H7 (cell line): ENCODE data around the gene ZMYND10. TPM values are rescaled to one million over a fixed set of nuclear protein-coding genes. Genes with fewer than 3 reads are reported as not detected.

Source experiments
- DNase-seq: peaks from one replicate; pipeline ENCODE4 v3.0.0; 2012
- H3K27me3 ChIP-seq: 2 replicates; pipeline ENCODE4 v1.6.0; 2011; ENCODE audit warnings: mild to moderate bottlenecking, low read length; ENCODE audit not compliant: control insufficient read depth, insufficient read depth
- H3K36me3 ChIP-seq: replicated peaks from 2 replicates; pipeline ENCODE4 v1.5.1; 2011; ENCODE audit warnings: low read length; ENCODE audit not compliant: control insufficient read depth, insufficient read depth
- H3K4me3 ChIP-seq: 2 replicates; pipeline ENCODE4 v1.5.1; 2011; ENCODE audit warnings: low read depth, mild to moderate bottlenecking, control low read depth, low read length, moderate library complexity; ENCODE audit not compliant: insufficient read depth
- total RNA-seq: library from RNA; depleted of rRNA; stranded (reverse); fragments of >200 nt; shearing (Covaris generic); gene quantifications from 2 replicates; pipeline ENCODE4 v1.2.3, GENCODE V29; 2014

Gene ZMYND10
- total RNA-seq, 1 experiment from 2014 or later = 1.1 TPM

DNA sequence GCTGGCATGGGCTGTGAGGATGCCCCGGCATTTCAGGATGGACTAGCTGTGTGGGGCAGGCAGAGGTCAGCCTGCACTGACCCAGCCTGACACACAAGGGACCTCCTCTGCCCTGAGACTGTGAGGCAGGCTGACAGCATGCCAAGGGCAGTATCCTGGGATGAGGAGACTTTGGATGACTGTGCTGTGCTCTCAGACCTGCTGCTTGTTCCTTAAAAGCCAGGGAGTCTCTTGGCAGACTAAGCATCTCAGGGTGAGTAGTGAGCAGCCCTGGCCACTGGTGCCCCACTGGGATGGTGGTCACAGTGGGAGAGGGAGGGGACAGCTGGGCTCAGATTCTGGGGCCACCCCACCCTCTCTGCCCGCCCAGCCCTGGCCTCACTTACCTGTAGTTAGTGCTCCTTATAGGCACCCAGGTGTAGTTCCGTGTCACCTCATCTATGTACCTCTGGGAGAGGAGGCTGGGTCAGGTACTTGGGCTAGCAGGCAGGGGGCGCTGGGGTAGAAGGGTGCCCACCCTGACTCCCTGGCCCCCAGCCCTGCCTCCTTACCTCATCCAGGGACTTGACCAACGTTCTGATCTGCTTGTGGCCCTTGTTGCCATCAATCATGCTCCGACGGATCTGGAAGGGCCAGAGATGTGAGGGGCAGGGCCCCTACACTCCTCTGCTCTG lies 29.9 kb upstream of the ZMYND10 start:
- Histone ChIP-seq H3K36me3 (no peaks in the 10 kb centered on the region), H3K27me3 (no peaks in the 10 kb centered on the region), H3K4me3 (no peak overlapping the region)
- peak; percentile 89 for DNase-seq

GRCh38 chr3:50374363-50375257 lies 29.1 kb upstream of the ZMYND10 start:
- DNase-seq = peak; percentile 80
- no peak overlapping the region for H3K4me3 ChIP-seq
- H3K36me3 ChIP-seq = no peaks in the 10 kb centered on the region
- no peaks in the 10 kb centered on the region for H3K27me3 ChIP-seq

DNA sequence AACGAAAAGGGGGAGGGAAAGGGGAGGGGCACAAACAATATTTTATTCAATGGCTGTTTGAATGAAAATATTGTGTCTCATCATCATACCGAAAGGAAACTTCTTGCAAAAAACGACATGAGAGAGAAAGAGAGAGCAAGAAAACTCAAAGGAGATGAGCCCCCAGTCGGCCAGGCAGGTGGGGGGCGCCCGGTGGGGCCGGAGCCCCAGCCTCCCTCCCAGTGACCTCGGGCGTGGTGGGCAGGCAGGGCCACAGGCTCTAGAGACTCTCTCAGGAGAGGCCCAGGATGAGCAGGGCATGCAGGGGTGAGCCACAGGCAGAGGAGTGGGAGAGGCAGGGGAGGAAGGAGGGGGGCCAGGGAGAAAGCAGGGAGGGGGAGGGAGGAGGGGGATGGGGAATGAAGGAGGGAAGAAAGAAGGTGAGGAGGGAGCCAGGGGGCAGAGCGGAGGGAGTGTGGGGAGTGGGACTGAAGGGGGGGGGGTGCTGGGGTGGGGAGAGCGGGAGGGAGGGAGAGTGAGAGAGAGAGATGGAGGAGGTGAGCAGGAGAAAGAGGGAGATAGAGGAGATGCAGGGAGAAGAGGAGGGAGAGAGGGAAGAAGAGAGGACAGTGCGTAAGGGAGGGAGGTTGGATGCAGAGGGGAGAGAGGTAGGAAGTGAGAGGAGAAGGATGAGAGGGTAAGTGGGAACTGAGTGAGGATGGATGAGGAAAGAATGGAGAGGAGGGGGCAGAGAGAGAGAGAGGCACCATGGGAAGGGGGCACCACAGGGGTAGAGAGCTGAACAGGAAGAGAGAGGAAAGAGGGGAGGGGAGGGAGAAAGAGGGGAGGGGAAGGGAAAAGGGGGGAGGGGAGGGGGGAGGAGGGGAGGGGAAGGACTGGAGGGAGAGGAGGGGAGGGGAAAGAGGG lies 27.9 kb upstream of the ZMYND10 start:
- Histone ChIP-seq H3K4me3 (no peak overlapping the region), H3K36me3 (no peaks in the 10 kb centered on the region), H3K27me3 (no peaks in the 10 kb centered on the region)
- DNase-seq = peak; percentile 89

GRCh38 chr3:50372349-50372748 lies 26.8 kb upstream of the ZMYND10 start:
- H3K4me3 ChIP-seq = no peak overlapping the region
- no peaks in the 10 kb centered on the region for H3K36me3 ChIP-seq
- DNase-seq = peak; percentile 76
- H3K27me3 ChIP-seq = no peaks in the 10 kb centered on the region

DNA sequence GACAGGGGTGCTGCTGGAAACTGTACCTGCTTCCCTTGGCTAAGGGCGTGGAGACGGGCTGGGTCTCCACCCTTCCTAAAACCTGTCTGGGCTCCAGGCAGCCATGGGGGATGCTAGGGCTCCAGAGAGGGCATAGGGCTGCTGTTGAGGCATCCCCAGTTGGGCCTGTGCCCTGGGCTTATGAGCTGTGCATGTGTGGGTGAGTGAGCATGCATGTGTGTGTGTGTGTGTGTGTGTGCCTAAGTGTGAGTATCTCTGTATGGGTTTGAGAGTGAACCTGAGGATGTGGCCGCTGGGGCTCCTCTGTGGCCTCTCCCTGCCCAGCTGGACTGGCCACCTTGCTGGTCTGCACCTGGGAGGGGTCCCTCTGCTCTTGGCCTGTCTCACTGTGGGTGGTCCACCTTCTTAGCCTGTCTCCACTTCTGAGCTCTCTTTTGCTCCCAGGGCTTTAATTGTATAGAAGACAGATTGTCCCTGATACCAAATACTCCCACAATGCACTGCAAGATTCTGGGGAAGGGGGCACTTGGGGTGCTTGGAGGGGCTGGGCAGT lies 25.7 kb upstream of the ZMYND10 start:
- no peak for DNase-seq
- H3K36me3 ChIP-seq = no peaks in the 10 kb centered on the region
- H3K27me3 ChIP-seq = peaks cover 2% of the 10 kb centered on the region; the same call in 1 of the 2 replicates
- no peak overlapping the region for H3K4me3 ChIP-seq

DNA sequence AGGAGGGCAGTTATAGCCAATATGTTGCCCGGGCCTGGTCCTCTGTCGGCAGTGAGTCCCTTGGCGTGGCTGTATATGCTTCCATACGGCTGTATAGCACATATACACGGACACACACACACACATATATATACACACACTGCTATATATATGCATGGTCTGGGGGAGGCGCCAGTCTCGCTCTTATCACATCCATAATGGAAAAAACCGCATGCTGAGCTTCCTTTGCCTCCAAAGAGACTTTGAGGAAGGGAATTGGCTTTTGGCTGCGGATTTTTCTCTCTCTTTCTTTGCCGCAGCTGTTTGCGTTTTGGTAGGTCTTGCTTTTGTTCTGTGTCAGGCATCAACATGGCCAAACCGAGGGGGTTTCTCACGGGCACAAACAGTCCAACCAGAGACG lies 25.1 kb upstream of the ZMYND10 start:
- no peak for DNase-seq

GRCh38 chr3:50369012-50369670 lies 23.6 kb upstream of the ZMYND10 start:
- H3K27me3 ChIP-seq = peaks cover 8% of the 10 kb centered on the region; the same call in 1 of the 2 replicates
- no peak overlapping the region for H3K4me3 ChIP-seq
- H3K36me3 ChIP-seq = no peaks in the 10 kb centered on the region
- DNase-seq = no peak

More for the DNA sequence above, 25.1 kb upstream of the ZMYND10 start:
- Histone ChIP-seq H3K36me3 (no peaks in the 10 kb centered on the region), H3K27me3 (peaks cover 2% of the 10 kb centered on the region; the same call in 1 of the 2 replicates), H3K4me3 (no peak overlapping the region)

GRCh38 chr3:50365842-50366220 lies 20.3 kb upstream of the ZMYND10 start:
- peak overlapping the region; percentile 63; the same call in 1 of the 2 replicates for H3K4me3 ChIP-seq
- no peak for DNase-seq
- H3K27me3 ChIP-seq = peaks cover 13% of the 10 kb centered on the region; the same call in 1 of the 2 replicates
- no peaks in the 10 kb centered on the region for H3K36me3 ChIP-seq

GRCh38 chr3:50365080-50365841 lies 19.7 kb upstream of the ZMYND10 start:
- peak overlapping the region; percentile 63 for H3K4me3 ChIP-seq
- no peaks in the 10 kb centered on the region for H3K36me3 ChIP-seq
- peaks cover 13% of the 10 kb centered on the region; the same call in 1 of the 2 replicates for H3K27me3 ChIP-seq
- DNase-seq = peak; percentile 99

GRCh38 chr3:50364573-50365079 lies 19.1 kb upstream of the ZMYND10 start:
- Histone ChIP-seq H3K4me3 (peak overlapping the region; percentile 63), H3K36me3 (no peaks in the 10 kb centered on the region), H3K27me3 (peaks cover 13% of the 10 kb centered on the region; the same call in 1 of the 2 replicates)
- no peak for DNase-seq

DNA sequence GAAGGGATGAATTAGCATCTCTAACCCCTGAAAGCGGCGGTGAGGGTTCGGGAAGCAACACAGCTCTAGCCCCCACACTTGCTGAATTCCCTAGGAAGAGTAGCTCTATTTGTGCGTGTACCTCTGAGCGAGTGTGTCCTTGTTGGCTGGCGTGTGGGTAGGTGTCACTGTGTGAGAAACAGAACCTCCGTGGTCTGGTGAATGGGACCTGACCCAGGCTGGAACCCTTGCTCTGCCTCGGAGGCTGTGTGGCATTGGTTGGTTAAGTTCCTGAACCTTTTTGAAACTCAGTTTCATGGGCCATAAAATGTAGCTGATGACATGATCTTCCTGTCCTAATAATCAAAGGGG lies 14.2 kb upstream of the ZMYND10 start:
- Histone ChIP-seq H3K36me3 (peaks cover 9% of the 10 kb centered on the region), H3K4me3 (peak overlapping the region; percentile 28; the same call in 1 of the 2 replicates), H3K27me3 (peaks cover 11% of the 10 kb centered on the region; the same call in 1 of the 2 replicates)
- no peak for DNase-seq

DNA sequence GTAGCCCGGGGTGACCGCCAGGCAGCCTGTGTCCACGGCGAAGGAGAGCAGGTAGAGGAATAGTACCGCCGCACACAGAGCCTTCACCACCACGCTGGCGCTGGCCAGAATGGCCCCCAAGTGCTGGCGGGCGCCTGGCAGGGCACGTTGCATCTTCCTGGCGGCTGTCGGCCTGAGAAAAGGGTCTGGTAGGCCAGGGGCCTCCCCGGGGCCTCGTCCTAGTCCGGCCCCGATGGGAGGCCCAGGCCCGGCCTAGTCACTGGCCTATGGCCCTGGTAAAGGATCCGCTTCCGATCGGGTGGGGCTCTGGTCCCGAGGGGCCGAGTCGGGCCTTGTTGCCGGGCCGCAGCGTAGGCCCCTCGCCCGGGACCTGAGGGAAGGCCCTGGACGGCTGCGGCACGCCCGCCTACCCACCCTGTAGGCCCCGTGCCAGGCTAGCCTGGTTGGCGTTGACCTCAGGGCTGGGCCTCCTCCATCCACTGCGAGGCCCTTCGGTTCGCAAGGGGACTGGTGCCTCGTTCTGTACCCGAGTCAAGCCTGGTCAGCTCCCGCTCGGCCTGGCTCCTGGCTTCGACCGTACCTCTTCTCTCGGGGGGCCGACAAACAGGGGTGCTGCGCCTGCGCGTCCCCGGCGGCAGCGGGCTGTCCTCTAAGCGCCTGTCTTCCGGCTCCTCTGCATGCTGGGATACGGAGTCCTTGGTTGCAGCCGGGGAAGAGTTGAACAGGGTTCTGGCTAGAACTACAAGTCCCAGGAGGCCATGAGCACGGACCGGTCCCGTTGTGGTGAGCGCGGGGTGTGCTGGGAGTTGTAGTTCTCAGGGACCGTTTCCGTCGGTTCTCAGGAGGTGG lies 13.6 kb upstream of the ZMYND10 start, which contains the start of gene TMEM115:
TSS of gene TMEM115 (minus strand) at position 611 of the 849 bp plus-strand sequence. CDS start at position 153, 458 bp downstream.
- Histone ChIP-seq H3K4me3 (peak within 1 kb of the TSS; percentile 94), H3K36me3 (peaks cover 13% of the 10 kb centered on the region), H3K27me3 (peaks cover 5% of the 10 kb centered on the region; the same call in 1 of the 2 replicates)
- peak; percentile 99 for DNase-seq
